ENCODE measurements around the gene ZNF749.

DNA sequence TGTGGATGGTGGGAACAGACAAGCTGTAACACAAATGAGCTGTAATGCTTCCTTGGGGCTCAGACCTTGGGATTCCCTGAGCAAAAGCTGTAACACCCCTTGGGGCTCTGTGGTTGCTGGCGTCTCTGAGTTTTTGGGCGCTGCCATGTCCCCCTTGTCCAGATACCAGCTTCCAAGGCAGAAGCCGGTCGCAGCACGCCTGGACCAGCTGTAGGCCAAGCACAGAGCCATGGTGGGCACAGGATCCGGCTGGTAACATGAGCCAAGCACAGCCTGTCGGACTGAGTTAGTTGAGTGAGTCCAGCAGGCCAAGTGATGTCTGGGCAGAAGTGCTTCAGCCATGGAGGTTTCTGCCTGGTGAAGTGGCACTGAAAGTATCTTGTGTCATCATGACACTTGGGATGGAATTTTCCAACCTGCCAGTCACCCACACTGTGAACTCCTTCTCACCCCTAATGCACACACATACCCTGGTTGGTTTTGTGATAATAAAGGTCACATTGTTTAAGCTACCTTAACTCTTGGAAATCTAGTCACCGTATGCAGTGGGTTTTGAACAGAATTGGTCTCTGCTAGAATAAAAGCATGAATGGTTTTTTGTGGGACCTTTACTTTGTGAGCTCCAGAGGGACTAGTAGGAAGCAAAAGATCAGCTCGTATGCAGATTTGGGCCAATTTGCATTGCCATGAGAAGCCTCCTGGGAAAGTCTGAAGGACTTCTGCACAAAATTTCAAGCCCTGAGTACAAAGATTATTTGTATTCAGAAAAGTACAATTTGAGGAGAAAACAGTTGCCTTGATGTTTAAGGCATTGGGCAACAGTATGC is 31.2 kb upstream of the ZNF749 start:
- TF ChIP-seq, protein P1, sequence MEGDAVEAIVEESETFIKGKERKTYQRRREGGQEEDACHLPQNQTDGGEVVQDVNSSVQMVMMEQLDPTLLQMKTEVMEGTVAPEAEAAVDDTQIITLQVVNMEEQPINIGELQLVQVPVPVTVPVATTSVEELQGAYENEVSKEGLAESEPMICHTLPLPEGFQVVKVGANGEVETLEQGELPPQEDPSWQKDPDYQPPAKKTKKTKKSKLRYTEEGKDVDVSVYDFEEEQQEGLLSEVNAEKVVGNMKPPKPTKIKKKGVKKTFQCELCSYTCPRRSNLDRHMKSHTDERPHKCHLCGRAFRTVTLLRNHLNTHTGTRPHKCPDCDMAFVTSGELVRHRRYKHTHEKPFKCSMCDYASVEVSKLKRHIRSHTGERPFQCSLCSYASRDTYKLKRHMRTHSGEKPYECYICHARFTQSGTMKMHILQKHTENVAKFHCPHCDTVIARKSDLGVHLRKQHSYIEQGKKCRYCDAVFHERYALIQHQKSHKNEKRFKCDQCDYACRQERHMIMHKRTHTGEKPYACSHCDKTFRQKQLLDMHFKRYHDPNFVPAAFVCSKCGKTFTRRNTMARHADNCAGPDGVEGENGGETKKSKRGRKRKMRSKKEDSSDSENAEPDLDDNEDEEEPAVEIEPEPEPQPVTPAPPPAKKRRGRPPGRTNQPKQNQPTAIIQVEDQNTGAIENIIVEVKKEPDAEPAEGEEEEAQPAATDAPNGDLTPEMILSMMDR (IDR thresholded peaks at IDR 0.05) = no peak
- TF ChIP-seq POLR2AphosphoS5 (IDR thresholded peaks at IDR 0.05) (no peak), POLR2A (IDR thresholded peaks at IDR 0.05) (no peak), EP300 (IDR thresholded peaks at IDR 0.05) (no peak)

All from upper lobe of left lung (tissue), 4 donors.